ENCODE results near the gene SNAI1. TPM values are rescaled to one million over a fixed set of nuclear protein-coding genes. Genes with fewer than 3 reads are reported as not detected.

Gene SNAI1
- total RNA-seq, 3 donors from 2014 or later (not counting 1 experiment from before 2014, with no cell fraction given) = 1.5 to 2.4 (median 2.1) TPM

- no peak overlapping the region for H3K4me3 Mint-ChIP-seq
- Histone ChIP-seq H3K4me3 (ENCODE audit: low read length) (no peak overlapping the region), H3K9me3 (ENCODE audit: control insufficient read depth, insufficient read depth, low read length) (no peaks in the 10 kb centered on the region), H3K27me3 (ENCODE audit: control insufficient read depth, insufficient read depth, low read length) (no peaks in the 10 kb centered on the region), H3K36me3 (ENCODE audit: control insufficient read depth, insufficient read depth, low read length) (peaks cover 53% of the 10 kb centered on the region), H3K27ac (ENCODE audit: low read length) (no peak overlapping the region), H3K4me1 (ENCODE audit: control insufficient read depth, insufficient read depth, low read length) (no peaks in the 10 kb centered on the region)
- H3K27me3 Mint-ChIP-seq (ENCODE audit: low read depth in 2 of 2) = no peaks in the 10 kb centered on the region
- TF ChIP-seq CTCF (IDR thresholded peaks at IDR 0.05) = no peak
- DNase-seq (no peak), ATAC-seq (no peak)
- H3K36me3 Mint-ChIP-seq = no peaks in the 10 kb centered on the region
- H3K27ac Mint-ChIP-seq = no peak overlapping the region
- intact Hi-C loops (cut with micrococcal nuclease) = no loop called here
- 92% methylated on average over 10 of the region's 10 CpGs for WGBS (ENCODE audit: insufficient coverage)
- H3K9me3 Mint-ChIP-seq = no peaks in the 10 kb centered on the region
- H3K4me1 Mint-ChIP-seq = peaks cover 25% of the 10 kb centered on the region in 2 donors
Measured at GRCh38 chr20:49945701-49946477, 36.9 kb upstream of the SNAI1 start.

GRCh38 chr20:49948178-49948577, 34.6 kb upstream of the SNAI1 start:
- no peak for TF ChIP-seq CTCF (IDR thresholded peaks at IDR 0.05)
- no peak for ATAC-seq
- no peak overlapping the region for H3K27ac ChIP-seq (ENCODE audit: low read length)
- no peaks in the 10 kb centered on the region for H3K4me1 ChIP-seq (ENCODE audit: control insufficient read depth, insufficient read depth, low read length)
- 95% methylated on average over 3 of the region's 3 CpGs for WGBS (ENCODE audit: insufficient coverage)
- Mint-ChIP-seq H3K9me3 (no peaks in the 10 kb centered on the region), H3K36me3 (peaks cover 9% of the 10 kb centered on the region), H3K27me3 (ENCODE audit: low read depth in 2 of 2) (no peaks in the 10 kb centered on the region), H3K4me3 (no peak overlapping the region), H3K4me1 (peaks cover 13 to 17% of the 10 kb centered on the region in 2 donors), H3K27ac (no peak overlapping the region)
- no peak for DNase-seq
- no peak overlapping the region for H3K4me3 ChIP-seq (ENCODE audit: low read length)
- H3K27me3 ChIP-seq (ENCODE audit: control insufficient read depth, insufficient read depth, low read length) = no peaks in the 10 kb centered on the region
- peaks cover 63% of the 10 kb centered on the region for H3K36me3 ChIP-seq (ENCODE audit: control insufficient read depth, insufficient read depth, low read length)
- no peaks in the 10 kb centered on the region for H3K9me3 ChIP-seq (ENCODE audit: control insufficient read depth, insufficient read depth, low read length)
- intact Hi-C loops (cut with micrococcal nuclease) = no loop called here

GRCh38 chr20:49948809-49949507, 33.8 kb upstream of the SNAI1 start:
- no peak overlapping the region for H3K4me3 Mint-ChIP-seq
- Histone ChIP-seq H3K27ac (ENCODE audit: low read length) (no peak overlapping the region), H3K4me3 (ENCODE audit: low read length) (no peak overlapping the region), H3K27me3 (ENCODE audit: control insufficient read depth, insufficient read depth, low read length) (no peaks in the 10 kb centered on the region), H3K4me1 (ENCODE audit: control insufficient read depth, insufficient read depth, low read length) (no peaks in the 10 kb centered on the region), H3K36me3 (ENCODE audit: control insufficient read depth, insufficient read depth, low read length) (peaks cover 67% of the 10 kb centered on the region), H3K9me3 (ENCODE audit: control insufficient read depth, insufficient read depth, low read length) (no peaks in the 10 kb centered on the region)
- ATAC-seq (no peak), DNase-seq (no peak)
- no peaks in the 10 kb centered on the region for H3K9me3 Mint-ChIP-seq
- no peaks in the 10 kb centered on the region for H3K27me3 Mint-ChIP-seq (ENCODE audit: low read depth in 2 of 2)
- peaks cover 12 to 16% of the 10 kb centered on the region in 2 donors for H3K4me1 Mint-ChIP-seq
- intact Hi-C loops (cut with micrococcal nuclease) = no loop called here
- TF ChIP-seq CTCF (IDR thresholded peaks at IDR 0.05) = no peak
- H3K36me3 Mint-ChIP-seq = peaks cover 9% of the 10 kb centered on the region
- WGBS (ENCODE audit: insufficient coverage) = 94% methylated on average over 11 of the region's 11 CpGs
- H3K27ac Mint-ChIP-seq = no peak overlapping the region

Measured in natural killer cell (primary cell).